Endothelial cell of umbilical vein (primary cell): Measurements from ENCODE around the gene BLOC1S1. TPM values are rescaled to one million over a fixed set of nuclear protein-coding genes. Genes with fewer than 3 reads are reported as not detected.

Experiments used
- BruUV-seq: library from RNA; stranded (reverse); fragments of 400-500 nt; replicated peaks from 2 replicates; lab custom pipeline; 2021; lab: Mats Ljungman, UMichigan
- CTCF ChIA-PET: fragments of 300-600, 350-600 bp; sonication (Branson Sonifier 250); formaldehyde crosslinking; loops from one replicate; lab custom pipeline; 2021; ENCODE audit warnings: antibody characterized with exemption, inconsistent platforms; lab: Charles Lee
- POLR2A ChIA-PET: fragments of 300-600, 350-600 bp; sonication (Branson Sonifier 250); formaldehyde crosslinking; loops from one replicate; lab custom pipeline; 2021; ENCODE audit warnings: antibody characterized with exemption, inconsistent platforms; lab: Charles Lee
- DNase-seq: peaks from one replicate; pipeline ENCODE4 v3.0.0-alpha.2; 2011; ENCODE audit warnings: low read depth, low spot score
- FAIRE-seq: peaks from 2 replicates; lab custom pipeline; 2011; peaks lifted over from hg19 to GRCh38; lab: Jason Lieb, UNC
- H2AFZ ChIP-seq: 2 replicates; pipeline ENCODE4 v1.6.0; 2012; ENCODE audit warnings: low read depth, low read length, control low read depth, inconsistent platforms
- H3K27ac ChIP-seq: 2 replicates; pipeline ENCODE4 v1.5.1; 2011; ENCODE audit warnings: low read depth, mild to moderate bottlenecking, control low read depth, low read length, moderate library complexity; ENCODE audit not compliant: insufficient read depth
- H3K27me3 ChIP-seq, 2 experiments: 2 replicates each; pipeline versions ENCODE4 v1.6.0 to v1.6.1; 2011; ENCODE audit warnings: low read length in 2 of 2, mixed read lengths in 1 of 2; ENCODE audit not compliant: control insufficient read depth in 2 of 2, insufficient read depth in 2 of 2
- H3K36me3 ChIP-seq, 2 experiments: 2 replicates in 1 of 2; 3 replicates in 1 of 2; pipeline ENCODE4 v1.5.1; 2011; ENCODE audit warnings: low read length in 2 of 2, mild to moderate bottlenecking in 1 of 2, moderate library complexity in 1 of 2; ENCODE audit not compliant: control insufficient read depth in 2 of 2, insufficient read depth in 2 of 2; ENCODE audit errors: extremely low read depth in 1 of 2
- H3K4me1 ChIP-seq: 3 replicates; pipeline ENCODE4 v1.5.1; 2011; ENCODE audit warnings: mild to moderate bottlenecking, low read length; ENCODE audit not compliant: control insufficient read depth, insufficient read depth; ENCODE audit errors: extremely low read depth
- H3K4me2 ChIP-seq: 2 replicates; pipeline ENCODE4 v1.6.1; 2011; ENCODE audit warnings: low read length, control low read depth, mixed read lengths; ENCODE audit not compliant: insufficient read depth
- H3K4me3 ChIP-seq, 3 experiments: fragments of 200-600 bp in 1 of 3; sonication (generic), shearing (Covaris generic) in 1 of 3; replicated peaks in 1 of 3; 2 replicates each; pipeline ENCODE4 v1.5.1; 2011 to 2016; ENCODE audit warnings: control low read depth in 3 of 3, low read length in 3 of 3, mild to moderate bottlenecking in 2 of 3, inconsistent platforms in 1 of 3, low read depth in 1 of 3, moderate library complexity in 1 of 3; ENCODE audit not compliant: insufficient read depth in 1 of 3
- H3K79me2 ChIP-seq: 2 replicates; pipeline ENCODE4 v1.6.0; 2012; ENCODE audit warnings: low read length, inconsistent platforms; ENCODE audit not compliant: control insufficient read depth, insufficient read depth
- H3K9ac ChIP-seq: replicated peaks from 2 replicates; pipeline ENCODE3; 2011; ENCODE audit warnings: low read length, control low read depth; ENCODE audit not compliant: insufficient read depth; ENCODE audit errors: extremely low read depth
- H3K9me1 ChIP-seq: replicated peaks from 3 replicates; pipeline ENCODE4 v1.6.0; 2011; ENCODE audit warnings: mild to moderate bottlenecking, low read length; ENCODE audit not compliant: control insufficient read depth, insufficient read depth; ENCODE audit errors: extremely low read depth
- H3K9me3 ChIP-seq: replicated peaks from 2 replicates; pipeline ENCODE4 v1.5.1; 2012; ENCODE audit warnings: low read length, inconsistent platforms; ENCODE audit not compliant: control insufficient read depth, insufficient read depth
- H4K20me1 ChIP-seq: replicated peaks from 2 replicates; pipeline ENCODE3; 2011; ENCODE audit warnings: mild to moderate bottlenecking, low read length; ENCODE audit not compliant: control insufficient read depth, insufficient read depth; ENCODE audit errors: extremely low read depth
- CTCF ChIP-seq, 2 donors: IDR thresholded peaks; 1 replicate in 1 of 2; 2 replicates in 1 of 2; pipeline ENCODE4 v1.5.1; 2011; ENCODE audit warnings: low read length in 2 of 2, mild to moderate bottlenecking in 2 of 2, moderate library complexity in 2 of 2, control low read depth in 1 of 2, inconsistent platforms in 1 of 2, low read depth in 1 of 2; ENCODE audit not compliant: insufficient read depth in 1 of 2; ENCODE audit errors: extremely low read depth in 1 of 2
- EZH2 ChIP-seq: IDR thresholded peaks from 2 replicates; pipeline ENCODE4 v1.6.1; 2012; ENCODE audit warnings: borderline replicate concordance, low read depth, mild to moderate bottlenecking, moderate library complexity, low read length, inconsistent platforms; ENCODE audit not compliant: severe bottlenecking
- FOS ChIP-seq: IDR thresholded peaks from 2 replicates; pipeline ENCODE4 v1.6.1; 2011; ENCODE audit warnings: mild to moderate bottlenecking, low read length, moderate library complexity, borderline replicate concordance; ENCODE audit not compliant: insufficient read depth
- GATA2 ChIP-seq: IDR thresholded peaks from 2 replicates; pipeline ENCODE4 v1.7.0; 2011; ENCODE audit warnings: low read depth, mild to moderate bottlenecking, moderate library complexity, mixed read lengths, low read length; ENCODE audit not compliant: insufficient read length, insufficient read depth
- JUN ChIP-seq: IDR thresholded peaks from 2 replicates; pipeline ENCODE4 v1.6.1; 2011; ENCODE audit warnings: borderline replicate concordance, low read depth; ENCODE audit not compliant: insufficient read length, insufficient read depth
- MAX ChIP-seq: IDR thresholded peaks from 2 replicates; pipeline ENCODE4 v1.6.1; 2011; ENCODE audit not compliant: insufficient read depth, insufficient read length
- MYC ChIP-seq: IDR thresholded peaks from one replicate; pipeline ENCODE4 v1.6.1; 2011; ENCODE audit warnings: mild to moderate bottlenecking, low read depth, low read length
- POLR2A ChIP-seq: IDR thresholded peaks from 2 replicates; pipeline ENCODE4 v1.6.1; 2012; ENCODE audit warnings: low read depth, mild to moderate bottlenecking, control low read depth, low read length
- POLR2AphosphoS5 ChIP-seq: IDR thresholded peaks from 2 replicates; pipeline ENCODE4 v1.6.1; 2012; ENCODE audit warnings: low read depth, mild to moderate bottlenecking, control low read depth, low read length, moderate library complexity; ENCODE audit not compliant: insufficient read depth
- dilution Hi-C: fragments of 300-500 bp; cut with MboI; formaldehyde crosslinking; loops from one replicate; pipeline ENCODE4 v1.15.0; 2019; ENCODE audit warnings: low sequenced_read_pairs; ENCODE audit not compliant: extremely low pct_ligation_motif_present
- intact Hi-C: fragments of 100-400 bp; cut with micrococcal nuclease; formaldehyde crosslinking; loops from one replicate; pipeline ENCODE4 v1.10.0; 2022
- polyA plus RNA-seq, 4 experiments: library from polyadenylated mRNA; depleted of rRNA in 3 of 4; stranded (reverse) in 3 of 4; unstranded in 1 of 4; fragments of >200 nt; gene quantifications; 2 replicates each; pipeline versions ENCODE4 v1.2.1 to v1.2.3, GENCODE V29; 2011 to 2012; ENCODE audit warnings: missing spikeins in 1 of 4
- total RNA-seq: library from RNA; stranded (reverse); gene quantifications from 2 replicates; pipeline ENCODE4 v1.2.3, GENCODE V29; 2021

Gene BLOC1S1
- total and polyA plus RNA-seq, 2 donors (not counting 3 experiments of a cell fraction or from before 2014, with no cell fraction given) = 84.1 to 192 TPM

- H3K4me2 ChIP-seq = peak within 1 kb of the TSS; percentile 28
- no peaks in the 10 kb centered on the region for H3K9me3 ChIP-seq
- POLR2A ChIA-PET = no interaction called here
- no peak within 1 kb of the TSS for H3K27ac ChIP-seq
- no peaks in the 10 kb centered on the region for H3K79me2 ChIP-seq
- H4K20me1 ChIP-seq = no peaks in the 10 kb centered on the region
- DNase-seq (no peak), FAIRE-seq (no peak)
- H3K36me3 ChIP-seq = no peaks in the 10 kb centered on the region
- BruUV-seq = no TSS peak
- CTCF ChIA-PET = interaction anchor here (0.9 to 2.0 kb wide), 3 partner anchors 8 to 17 kb away, joined by 3 to 5 read pairs (median 3); partner anchors contain the start of gene BLOC1S1
- H3K27me3 ChIP-seq = peaks cover 47 to 52% of the 10 kb centered on the region in 2 experiments
- no peaks in the 10 kb centered on the region for H3K9me1 ChIP-seq
- intact Hi-C loops (no loop called here), dilution Hi-C loops (no loop called here)
- H3K4me1 ChIP-seq = no peaks in the 10 kb centered on the region
- H2AFZ ChIP-seq = peak within 1 kb of the TSS; percentile 78
- TF ChIP-seq JUN = no peak
- TF ChIP-seq POLR2A = no peak
- TF ChIP-seq MAX = no peak
- no peak for TF ChIP-seq EZH2
- TF ChIP-seq GATA2 = no peak
- TF ChIP-seq MYC = no peak
- TF ChIP-seq FOS = no peak
- no peak for TF ChIP-seq POLR2AphosphoS5
- no peak for TF ChIP-seq CTCF (IDR thresholded peaks at IDR 0.05; ENCODE audit: extremely low read depth in 1 of 2, insufficient read depth in 1 of 2, low read depth in 1 of 2, low read length in 2 of 2)
- H3K4me3 ChIP-seq = peak within 1 kb of the TSS; percentile 16 to 43 (median 24)
- no peak within 1 kb of the TSS for H3K9ac ChIP-seq
Measured at GRCh38 chr12:55707841-55708694, 7.8 kb upstream of the BLOC1S1 start, which contains the start of gene ITGA7. Gene ITGA7 (minus strand): TSS chr12:55707904. CDS start chr12:55707682, 222 bp downstream.
